NCI-H748 (cell line): ENCODE data around the gene NCBP3.

Experiments used
- DNase-seq: peaks from one replicate; lab custom pipeline; 2025; ENCODE audit not compliant: unreplicated experiment; lab: John Stamatoyannopoulos, UW

NCBP3 gene

GRCh38 chr17:3761036-3761917, 84.8 kb downstream of the NCBP3 start:
- no peak for DNase-seq

GRCh38 chr17:3759597-3760216, 86.3 kb downstream of the NCBP3 start:
- no peak for DNase-seq

- DNase-seq: peak; percentile 40
Observed at GRCh38 chr17:3755335-3756030, 90.6 kb downstream of the NCBP3 start.

- peak; percentile 99 for DNase-seq
Observed at GRCh38 chr17:3754458-3755334, 91.3 kb downstream of the NCBP3 start.

- DNase-seq: no peak
Observed at GRCh38 chr17:3754066-3754457, 92.0 kb downstream of the NCBP3 start.

GRCh38 chr17:3753624-3754023, 92.4 kb downstream of the NCBP3 start:
- no peak for DNase-seq
